ENCODE data around the gene GAA. TPM values are rescaled to one million over a fixed set of nuclear protein-coding genes. Genes with fewer than 3 reads are reported as not detected.
"Not testable (repeated sequence)": the region's sequence is repeated elsewhere in the genome, so short reads cannot be mapped to it uniquely, and the experiment has no call there.

The GAA gene
- total RNA-seq, 1 donor from 2014 or later: 45.3 TPM

- DNase-seq: no peak
- no peak for ATAC-seq (ENCODE audit: poor library complexity)
- intact Hi-C loops (cut with DNase I): no loop called here
Observed at GRCh38 chr17:80129006-80129565, 27.7 kb downstream of the GAA start.

DNA sequence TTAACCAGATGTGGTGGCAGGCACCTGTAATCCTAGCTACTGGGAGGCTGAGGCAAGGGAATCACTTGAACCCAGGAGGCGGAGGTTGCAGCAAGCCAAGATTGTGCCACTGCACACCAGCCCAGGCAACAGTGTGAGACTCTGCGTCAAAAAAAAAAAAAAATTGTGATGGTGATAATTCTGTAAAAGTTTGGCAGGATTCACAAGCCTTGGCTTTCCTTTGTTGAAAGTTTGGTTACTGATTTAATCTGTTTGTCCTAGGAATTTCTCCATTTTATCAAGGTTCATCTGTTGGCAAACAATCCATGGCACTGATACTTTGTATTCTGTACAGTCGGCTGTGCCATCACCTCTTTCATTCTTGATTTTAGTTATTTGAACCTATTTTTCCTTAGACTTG lies 29.6 kb downstream of the GAA start:
- ATAC-seq (ENCODE audit: poor library complexity): no peak
- intact Hi-C loops (cut with DNase I): no loop called here
- no peak for DNase-seq

- no peak for DNase-seq
Observed at GRCh38 chr17:80132906-80133625, 31.7 kb downstream of the GAA start.

DNA sequence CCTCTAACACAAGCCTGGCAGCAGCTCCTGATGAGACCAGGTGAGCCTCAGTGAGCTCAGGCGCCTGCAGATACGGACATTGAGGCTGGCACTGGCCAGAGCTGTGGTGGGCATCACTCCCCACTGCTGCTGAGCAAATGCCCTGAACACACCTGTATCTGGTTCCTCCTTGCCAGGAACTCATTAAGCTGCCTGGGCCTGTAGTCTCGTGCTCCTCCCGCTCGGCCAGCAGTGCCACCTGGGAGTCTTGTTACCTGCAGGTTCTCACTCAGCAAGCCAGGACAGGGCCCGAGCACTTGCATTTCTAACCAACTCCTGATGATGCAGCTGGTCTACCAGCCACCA lies 32.2 kb downstream of the GAA start:
- ATAC-seq (ENCODE audit: poor library complexity) (no peak), DNase-seq (no peak)
- intact Hi-C loops (cut with DNase I): no loop called here

More at GRCh38 chr17:80132906-80133625, 31.7 kb downstream of the GAA start:
- no peak for ATAC-seq (ENCODE audit: poor library complexity)
- intact Hi-C loops (cut with DNase I): no loop called here

DNA sequence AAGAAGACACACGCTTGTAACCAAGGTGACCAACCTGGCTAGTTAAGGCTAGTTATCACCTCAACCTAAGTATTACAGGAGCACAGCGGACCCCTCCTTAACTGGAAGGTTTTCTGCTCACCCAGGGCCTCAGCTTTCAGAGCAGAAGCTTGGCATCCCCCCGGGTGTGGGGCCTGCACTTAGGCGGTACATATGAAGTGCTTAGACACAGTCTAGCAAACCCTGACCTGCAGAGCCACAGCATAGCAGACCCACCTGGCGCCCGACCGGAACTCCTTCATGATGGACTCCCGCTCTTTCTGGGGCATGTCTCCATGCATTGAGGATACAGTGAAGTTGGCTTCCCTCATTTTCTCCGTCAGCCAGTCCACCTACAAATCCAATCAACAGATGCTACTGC lies 35.8 kb downstream of the GAA start:
- intact Hi-C loops (cut with DNase I): no loop called here
- ATAC-seq (ENCODE audit: poor library complexity): no peak
- DNase-seq: no peak

- no peak for DNase-seq
- intact Hi-C loops (cut with DNase I): no loop called here
- ATAC-seq (ENCODE audit: poor library complexity): no peak
Observed at GRCh38 chr17:80138856-80139426, 37.6 kb downstream of the GAA start.

- DNase-seq (no peak), ATAC-seq (ENCODE audit: poor library complexity) (no peak)
- intact Hi-C loops (cut with DNase I): no loop called here
Observed at GRCh38 chr17:80141463-80142165, 40.2 kb downstream of the GAA start.

- DNase-seq: no peak
- no peak for ATAC-seq (ENCODE audit: poor library complexity)
- intact Hi-C loops (cut with DNase I): no loop called here
Observed at GRCh38 chr17:80142929-80143328, 41.5 kb downstream of the GAA start.

- intact Hi-C loops (cut with DNase I): no loop called here
- no peak for ATAC-seq (ENCODE audit: poor library complexity)
Observed at GRCh38 chr17:80145076-80146075, 44.0 kb downstream of the GAA start.

DNA sequence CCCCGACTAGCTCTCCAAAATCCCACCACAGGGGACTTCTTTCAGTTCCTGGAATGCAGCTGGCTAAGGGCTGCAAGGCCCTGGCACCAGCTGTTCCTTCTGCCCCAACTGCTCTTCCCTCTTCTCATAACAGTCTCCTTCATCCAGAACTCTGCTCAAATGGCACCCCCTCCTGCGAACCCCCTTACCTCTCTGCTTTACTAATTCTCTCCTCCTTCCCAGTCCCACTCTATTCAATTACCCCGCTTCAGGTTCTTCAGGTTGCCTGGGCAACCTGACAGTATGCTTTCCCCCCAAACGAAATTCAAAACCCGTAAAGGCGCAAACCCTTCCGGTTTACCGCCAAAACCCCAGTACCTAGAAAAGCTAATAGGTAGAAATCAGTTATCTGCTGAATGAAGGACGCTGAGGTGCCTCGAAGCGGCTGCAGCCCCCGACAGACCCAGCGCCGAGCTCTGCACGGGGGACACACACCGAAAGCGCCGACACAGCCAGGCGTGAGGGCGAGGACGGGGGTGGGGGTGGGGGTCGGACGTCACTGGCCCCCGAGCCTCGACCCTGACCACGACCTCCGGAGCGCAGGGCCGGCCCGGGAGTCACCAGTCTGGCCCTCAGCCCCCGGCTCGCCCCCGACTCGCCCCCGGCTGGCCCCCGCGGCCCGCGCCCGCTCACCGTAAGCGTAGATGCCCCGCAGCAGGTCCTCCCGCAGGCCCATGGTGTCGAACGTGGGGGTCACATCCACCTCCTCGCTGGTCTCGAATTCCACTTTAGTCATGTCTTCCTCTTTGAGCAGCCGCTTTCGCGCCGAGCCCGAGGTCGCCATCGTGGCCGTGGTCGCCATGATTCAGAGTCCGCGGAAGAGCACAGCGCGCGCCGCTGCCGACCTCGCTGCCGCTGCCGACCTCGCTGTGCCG lies 45.0 kb downstream of the GAA start:
- DNase-seq (no peak), ATAC-seq (ENCODE audit: poor library complexity) (peak; percentile 28)
- intact Hi-C loops (cut with DNase I): no loop called here

More at GRCh38 chr17:80145076-80146075, 44.0 kb downstream of the GAA start:
- no peak for DNase-seq

DNA sequence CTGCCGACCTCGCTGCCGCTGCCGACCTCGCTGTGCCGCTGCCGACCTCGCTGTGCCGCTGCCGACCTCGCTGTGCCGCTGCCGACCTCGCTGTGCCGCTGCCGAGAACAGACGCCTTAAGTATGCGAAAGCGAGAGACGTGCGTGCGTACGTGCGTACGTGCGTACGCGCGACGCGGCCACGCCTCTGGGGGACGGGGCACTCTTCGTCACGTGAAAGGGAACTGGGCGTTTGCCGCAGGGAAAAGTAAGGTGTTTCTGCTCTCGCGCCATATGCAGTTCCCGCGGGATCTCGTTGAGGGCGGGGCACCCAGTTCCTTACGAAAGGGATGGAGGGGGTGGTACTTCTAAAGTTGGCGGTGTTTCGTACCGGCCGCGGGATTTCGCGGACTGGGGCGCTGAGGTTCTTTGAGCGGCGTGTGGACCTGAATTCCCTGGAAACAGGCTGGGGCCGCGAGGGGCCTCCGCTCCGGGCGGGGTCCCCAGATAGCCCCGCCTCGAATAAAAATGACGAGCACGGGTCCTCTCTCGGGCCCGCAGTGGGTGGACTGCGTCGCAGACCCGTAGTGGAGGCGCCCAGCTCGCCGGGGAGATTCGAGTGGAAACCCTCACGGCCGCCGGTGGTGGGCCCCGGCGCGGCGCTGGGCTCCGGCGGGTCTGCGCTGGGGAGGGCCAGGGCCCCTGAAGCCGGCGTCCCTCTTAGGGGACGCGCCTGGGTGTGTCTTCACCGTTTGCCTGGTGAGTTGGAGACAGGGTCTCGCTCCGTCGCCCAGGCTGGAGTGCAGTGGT lies 45.8 kb downstream of the GAA start, which contains the start of gene EIF4A3:
EIF4A3 (minus strand) TSS at position 94 of the 788 bp plus-strand sequence. CDS start 167 bp downstream, outside the sequence.
- intact Hi-C loops (cut with DNase I): no loop called here
- ATAC-seq (ENCODE audit: poor library complexity): peak; percentile 98
- peak; percentile 99 for DNase-seq

- DNase-seq (no peak), ATAC-seq (ENCODE audit: poor library complexity) (no peak)
- intact Hi-C loops (cut with DNase I): no loop called here
Observed at GRCh38 chr17:80151333-80151732, 50.0 kb downstream of the GAA start.

DNA sequence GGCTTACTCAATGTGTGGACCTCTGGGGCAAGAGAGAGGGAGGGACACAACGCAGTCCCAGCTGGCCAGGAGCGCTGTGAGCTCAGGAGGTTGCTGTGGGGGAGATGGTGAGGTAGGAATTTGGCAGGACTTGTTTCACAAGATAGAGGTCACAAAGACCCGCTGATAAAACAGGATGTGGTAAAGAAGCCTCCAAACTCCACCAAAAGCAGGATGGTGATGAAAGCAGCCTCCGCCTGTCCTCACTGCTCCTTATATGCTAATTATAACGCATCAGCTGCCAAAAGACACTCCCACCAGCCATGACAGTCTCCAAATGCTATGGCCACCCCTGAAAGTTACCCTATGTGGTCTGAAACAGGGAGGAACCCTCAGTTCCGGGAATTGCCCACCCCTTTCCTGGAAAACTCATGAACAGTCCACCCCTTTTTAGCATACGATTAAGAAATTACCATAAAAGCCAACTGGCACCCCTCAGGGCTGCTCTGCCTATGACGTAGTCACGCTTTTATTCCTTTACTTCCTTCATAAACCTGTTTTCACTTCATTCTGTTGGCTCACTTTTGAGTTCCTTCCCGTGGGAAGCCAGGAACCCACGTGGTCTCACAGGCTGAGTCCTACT lies 50.8 kb downstream of the GAA start:
- no peak for DNase-seq
- ATAC-seq (ENCODE audit: poor library complexity): no peak
- intact Hi-C loops (cut with DNase I): no loop called here

DNA sequence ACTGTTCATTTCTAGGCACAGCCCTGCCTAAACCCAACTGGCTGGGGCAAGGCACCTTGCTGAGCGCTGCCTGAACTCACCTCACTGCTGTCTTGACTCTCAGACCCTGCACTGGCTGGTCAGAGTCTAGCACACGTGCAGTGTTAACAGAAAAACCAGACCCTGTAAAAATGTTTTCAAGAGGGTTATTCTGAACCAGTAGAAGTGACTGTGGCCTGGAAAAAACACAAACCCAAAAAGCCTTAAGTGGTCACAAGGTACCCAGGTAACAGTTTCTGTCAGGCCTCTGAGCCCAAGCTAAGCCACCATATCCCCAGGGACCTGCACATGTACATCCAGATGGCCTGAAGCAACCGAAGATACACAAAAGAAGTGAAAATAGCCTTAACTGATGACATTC lies 51.6 kb downstream of the GAA start:
- DNase-seq (no peak), ATAC-seq (ENCODE audit: poor library complexity) (no peak)
- intact Hi-C loops (cut with DNase I): no loop called here

DNA sequence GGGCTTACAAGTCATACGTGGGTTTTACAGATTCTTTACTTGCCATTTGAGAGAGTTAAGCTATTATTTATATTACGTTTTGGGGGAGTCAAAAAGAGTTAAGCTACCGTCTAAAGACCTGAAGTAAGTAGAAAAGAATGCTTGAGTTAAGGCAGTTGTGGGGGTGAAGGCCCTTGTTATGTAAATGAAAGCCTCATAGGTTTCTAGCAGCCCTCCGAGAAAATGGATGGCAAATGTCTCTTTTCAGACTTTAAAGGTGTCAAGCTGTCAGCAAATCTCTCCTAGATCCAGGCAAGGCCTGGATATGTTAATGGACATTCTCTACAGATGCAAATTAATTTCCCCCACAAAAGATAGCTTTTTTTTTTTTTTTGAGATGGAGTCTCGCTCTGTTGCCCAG lies 52.8 kb downstream of the GAA start:
- ATAC-seq (ENCODE audit: poor library complexity) (no peak), DNase-seq (no peak)
- intact Hi-C loops (cut with DNase I): no loop called here

- ATAC-seq (ENCODE audit: poor library complexity); intact Hi-C loops (cut with DNase I); DNase-seq: not testable (repeated sequence)
Observed at GRCh38 chr17:80155600-80155999, 54.2 kb downstream of the GAA start.
